Left kidney (tissue), 2 donors: ENCODE measurements around the gene ICAM1. TPM values are rescaled to one million over a fixed set of nuclear protein-coding genes. Genes with fewer than 3 reads are reported as not detected.

ENCODE experiments used
- DNase-seq: peaks from one replicate; pipeline ENCODE4 v3.0.0-alpha.2; 2013
- polyA plus RNA-seq: library from polyadenylated mRNA; unstranded; fragments of 120-200 nt; gene quantifications from one replicate; pipeline ENCODE4 v1.2.1, GENCODE V29; 2013; ENCODE audit not compliant: insufficient read length

The ICAM1 gene
- polyA plus RNA-seq, 1 donor, result 4.7 TPM

- DNase-seq, result no peak
These were observed 50.5 kb downstream of the ICAM1 start for GRCh38 chr19:10321417-10321797.

- no peak for DNase-seq
These were observed 51.2 kb downstream of the ICAM1 start for GRCh38 chr19:10321874-10322835.

- DNase-seq, result no peak
These were observed 54.8 kb downstream of the ICAM1 start for GRCh38 chr19:10325732-10326131.

- DNase-seq, result no peak
These were observed 56.9 kb downstream of the ICAM1 start for GRCh38 chr19:10327793-10328192.

GRCh38 chr19:10328558-10329429 lies 57.9 kb downstream of the ICAM1 start:
- no peak for DNase-seq

GRCh38 chr19:10329555-10329954 lies 58.6 kb downstream of the ICAM1 start:
- DNase-seq, result no peak

GRCh38 chr19:10332158-10332964 lies 61.4 kb downstream of the ICAM1 start:
- DNase-seq, result no peak

- peak; percentile 97 for DNase-seq
These were observed 62.2 kb downstream of the ICAM1 start, which contains the start of gene RAVER1 for GRCh38 chr19:10332965-10333757. TSS of gene RAVER1 (minus strand) at chr19:10333529. CDS start at chr19:10333507, 22 bp downstream.

GRCh38 chr19:10333758-10334587 lies 63.1 kb downstream of the ICAM1 start:
- no peak for DNase-seq

- peak; percentile 86 for DNase-seq
These were observed 63.9 kb downstream of the ICAM1 start for GRCh38 chr19:10334588-10335351.

- no peak for DNase-seq
These were observed 64.5 kb downstream of the ICAM1 start for GRCh38 chr19:10335352-10335985.

Other genes with a start within 250 kb of the ICAM1 start
- 23.2 TPM for gene SHFL, start 184.8 kb upstream of the ICAM1 start, polyA plus RNA-seq
- gene ANGPTL6, start 168.4 kb upstream of the ICAM1 start, polyA plus RNA-seq, result 1.4 TPM
- 28.4 TPM for gene PPAN, start 164.8 kb upstream of the ICAM1 start, polyA plus RNA-seq
- gene P2RY11, start 159.4 kb upstream of the ICAM1 start, polyA plus RNA-seq, result 12.7 TPM
- gene EIF3G, start 151.2 kb upstream of the ICAM1 start, polyA plus RNA-seq, result 201 TPM
- gene DNMT1, start 76.2 kb upstream of the ICAM1 start, polyA plus RNA-seq, result 160 TPM
- gene S1PR2, start 39.8 kb upstream of the ICAM1 start, polyA plus RNA-seq, result 11.9 TPM
- gene MRPL4, start 18.9 kb upstream of the ICAM1 start, polyA plus RNA-seq, result 34.2 TPM
- gene ICAM4, start 15.8 kb downstream of the ICAM1 start, polyA plus RNA-seq, result 0.37 TPM
- gene ICAM5, start 18.8 kb downstream of the ICAM1 start, polyA plus RNA-seq, result 0.08 TPM
- 7.1 TPM for gene ZGLP1, start 38.7 kb downstream of the ICAM1 start, polyA plus RNA-seq
- gene FDX2, start 44.9 kb downstream of the ICAM1 start, polyA plus RNA-seq, result 14.3 TPM
- 25.4 TPM for gene RAVER1, start 62.4 kb downstream of the ICAM1 start, polyA plus RNA-seq
- gene ICAM3, start 68.5 kb downstream of the ICAM1 start, polyA plus RNA-seq, result 8.1 TPM
- gene TYK2, start 109.5 kb downstream of the ICAM1 start, polyA plus RNA-seq, result 133 TPM
- 141 TPM for gene CDC37, start 132.4 kb downstream of the ICAM1 start, polyA plus RNA-seq
- gene PDE4A, start 149.4 kb downstream of the ICAM1 start, polyA plus RNA-seq, result 1.5 TPM
- 74.0 TPM for gene KEAP1, start 232.2 kb downstream of the ICAM1 start, polyA plus RNA-seq
- gene S1PR5, start 246.3 kb downstream of the ICAM1 start, polyA plus RNA-seq, result 0.57 TPM